ENCODE measurements around the gene TGIF1. TPM values are rescaled to one million over a fixed set of nuclear protein-coding genes. Genes with fewer than 3 reads are reported as not detected.

TGIF1 gene
- total and polyA plus RNA-seq, 8 donors = 42.6 to 95.1 (median 82.4) TPM

DNA sequence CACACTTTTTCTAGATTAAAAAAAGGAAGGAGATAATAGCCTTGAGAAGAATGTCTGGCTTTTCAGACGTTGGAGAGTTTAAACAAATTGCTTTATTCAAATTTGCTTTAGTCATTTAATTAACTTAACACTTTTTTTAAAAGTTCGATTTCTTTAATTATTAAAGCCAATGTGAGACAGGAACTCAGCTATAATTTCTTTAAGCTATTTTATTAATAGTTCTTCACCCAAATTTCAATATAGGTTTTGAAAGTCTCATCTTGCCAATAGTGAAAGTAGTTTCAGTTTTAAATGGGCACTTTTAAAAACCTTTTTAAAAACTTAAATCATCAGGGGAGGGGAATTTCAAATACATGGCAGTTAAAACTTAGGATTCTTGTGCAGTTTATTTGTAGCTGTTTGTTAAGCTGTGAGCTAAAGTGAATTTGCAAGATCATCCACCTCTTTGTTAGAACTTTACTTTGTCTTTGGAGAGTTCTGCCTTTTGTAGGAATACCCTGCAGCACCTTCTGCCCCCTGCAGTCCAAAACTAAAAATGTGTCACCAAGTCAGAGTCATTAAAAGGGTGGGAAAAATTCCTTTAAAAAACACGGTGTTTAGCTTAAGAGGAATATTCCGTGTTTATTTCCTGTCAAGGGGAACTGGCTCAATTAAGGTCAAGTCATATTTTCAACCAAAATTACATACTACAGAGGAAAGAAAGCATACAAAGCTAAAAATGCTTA is 4.6 kb downstream of the TGIF1 start:
- H3K4me3 ChIP-seq = peak overlapping the region; percentile 10 to 87
- peaks cover 28 to 71% of the 10 kb centered on the region in 2 donors for H3K4me1 ChIP-seq
- no peaks in the 10 kb centered on the region for H3K27me3 ChIP-seq
- intact Hi-C loops (cut with DNase I) = loop anchor here in 1 of 2 donors (5.0 to 10.0 kb wide), 2 partner anchors 138 to 170 kb away; no protein-coding TSS in a partner anchor
- peak overlapping the region; percentile 95 to 99 for H3K27ac ChIP-seq
- TF ChIP-seq, protein P1, sequence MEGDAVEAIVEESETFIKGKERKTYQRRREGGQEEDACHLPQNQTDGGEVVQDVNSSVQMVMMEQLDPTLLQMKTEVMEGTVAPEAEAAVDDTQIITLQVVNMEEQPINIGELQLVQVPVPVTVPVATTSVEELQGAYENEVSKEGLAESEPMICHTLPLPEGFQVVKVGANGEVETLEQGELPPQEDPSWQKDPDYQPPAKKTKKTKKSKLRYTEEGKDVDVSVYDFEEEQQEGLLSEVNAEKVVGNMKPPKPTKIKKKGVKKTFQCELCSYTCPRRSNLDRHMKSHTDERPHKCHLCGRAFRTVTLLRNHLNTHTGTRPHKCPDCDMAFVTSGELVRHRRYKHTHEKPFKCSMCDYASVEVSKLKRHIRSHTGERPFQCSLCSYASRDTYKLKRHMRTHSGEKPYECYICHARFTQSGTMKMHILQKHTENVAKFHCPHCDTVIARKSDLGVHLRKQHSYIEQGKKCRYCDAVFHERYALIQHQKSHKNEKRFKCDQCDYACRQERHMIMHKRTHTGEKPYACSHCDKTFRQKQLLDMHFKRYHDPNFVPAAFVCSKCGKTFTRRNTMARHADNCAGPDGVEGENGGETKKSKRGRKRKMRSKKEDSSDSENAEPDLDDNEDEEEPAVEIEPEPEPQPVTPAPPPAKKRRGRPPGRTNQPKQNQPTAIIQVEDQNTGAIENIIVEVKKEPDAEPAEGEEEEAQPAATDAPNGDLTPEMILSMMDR (IDR thresholded peaks at IDR 0.05) = peak; percentile 50 to 61
- H3K9me3 ChIP-seq = no peaks in the 10 kb centered on the region
- DNase-seq = peak in 1 of 4 donors; percentile 55
- H3K36me3 ChIP-seq = peaks cover 0 to 36% of the 10 kb centered on the region in 2 donors
- no peak for ATAC-seq

DNA sequence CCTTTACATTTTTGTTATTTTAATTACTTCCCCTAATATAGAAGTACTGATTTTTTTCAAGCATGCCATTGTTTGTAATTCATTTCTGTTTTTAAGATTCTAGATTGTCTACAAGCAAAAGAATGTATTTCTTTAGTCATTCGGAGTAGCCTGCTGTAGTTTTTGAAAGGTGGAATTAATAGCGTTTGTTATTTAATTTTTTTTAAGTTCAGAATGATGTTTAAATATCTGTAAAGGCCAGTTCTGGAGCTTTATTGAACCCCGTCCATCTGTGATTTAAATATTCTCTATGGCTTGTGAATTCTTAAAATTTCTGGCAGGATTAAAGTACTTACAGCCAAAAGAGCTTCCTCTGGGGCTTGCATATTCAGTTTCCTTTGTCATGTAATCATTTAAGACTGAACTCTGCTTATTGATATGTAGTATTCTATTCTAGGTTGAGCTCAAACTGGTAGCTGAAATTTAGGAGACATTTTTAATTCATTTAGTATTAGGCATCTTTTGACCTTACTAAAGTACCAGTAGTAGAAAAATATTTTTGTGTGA is 5.2 kb downstream of the TGIF1 start:
- TF ChIP-seq, protein P1 (IDR thresholded peaks at IDR 0.05) = peak in 1 of 2 donors; percentile 6
- Histone ChIP-seq H3K9me3 (no peaks in the 10 kb centered on the region), H3K36me3 (peaks cover 0 to 36% of the 10 kb centered on the region in 2 donors), H3K27ac (peak overlapping the region; percentile 95 to 99), H3K4me1 (peaks cover 28 to 75% of the 10 kb centered on the region in 2 donors), H3K27me3 (no peaks in the 10 kb centered on the region), H3K4me3 (peak overlapping the region in 1 of 2 donors; percentile 87)
- ATAC-seq (no peak), DNase-seq (no peak)
- intact Hi-C loops (cut with DNase I) = loop anchor here in 1 of 2 donors (10.0 kb wide), 1 partner anchor 170 kb away; no protein-coding TSS in a partner anchor

DNA sequence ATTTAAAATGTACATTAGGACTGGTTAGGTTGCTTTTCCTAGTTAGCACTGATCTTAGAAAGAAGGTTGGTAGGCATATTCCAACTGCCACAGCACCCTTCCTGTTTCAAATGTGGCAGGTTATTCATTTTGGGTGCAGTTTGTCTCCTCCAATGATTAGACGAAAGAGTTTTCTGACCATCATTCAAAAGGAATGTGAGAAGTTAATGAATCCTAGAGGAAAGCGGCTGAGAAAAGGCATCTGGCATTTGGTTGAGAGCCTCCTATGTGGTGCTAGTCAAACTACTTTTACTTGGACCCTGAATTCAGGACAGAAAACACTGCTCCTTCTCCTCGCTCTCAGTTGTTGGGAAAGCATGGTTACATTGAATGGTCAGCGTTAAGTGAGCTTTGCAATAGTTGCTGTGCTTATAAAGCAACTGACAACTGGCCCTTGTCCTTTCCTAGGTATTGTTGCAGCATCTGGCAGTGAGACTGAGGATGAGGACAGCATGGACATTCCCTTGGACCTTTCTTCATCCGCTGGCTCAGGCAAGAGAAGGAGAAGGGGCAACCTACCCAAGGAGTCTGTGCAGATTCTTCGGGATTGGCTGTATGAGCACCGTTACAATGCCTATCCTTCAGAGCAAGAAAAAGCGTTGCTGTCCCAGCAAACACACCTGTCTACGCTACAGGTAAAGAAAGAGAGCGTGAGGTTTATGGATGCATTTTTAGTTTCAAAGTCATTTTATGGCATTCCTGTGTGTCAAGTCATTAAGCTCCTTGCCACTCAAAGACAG is 6.1 kb downstream of the TGIF1 start:
- Histone ChIP-seq H3K36me3 (peaks cover 0 to 36% of the 10 kb centered on the region in 2 donors), H3K27ac (peak overlapping the region; percentile 95 to 99), H3K4me3 (no peak overlapping the region), H3K27me3 (no peaks in the 10 kb centered on the region), H3K9me3 (no peaks in the 10 kb centered on the region), H3K4me1 (peaks cover 28 to 75% of the 10 kb centered on the region in 2 donors)
- intact Hi-C loops (cut with DNase I) = loop anchor here in 1 of 2 donors (10.0 kb wide), 1 partner anchor 171 kb away; no protein-coding TSS in a partner anchor
- DNase-seq (no peak), ATAC-seq (no peak)
- TF ChIP-seq, protein P1 (IDR thresholded peaks at IDR 0.05) = no peak

DNA sequence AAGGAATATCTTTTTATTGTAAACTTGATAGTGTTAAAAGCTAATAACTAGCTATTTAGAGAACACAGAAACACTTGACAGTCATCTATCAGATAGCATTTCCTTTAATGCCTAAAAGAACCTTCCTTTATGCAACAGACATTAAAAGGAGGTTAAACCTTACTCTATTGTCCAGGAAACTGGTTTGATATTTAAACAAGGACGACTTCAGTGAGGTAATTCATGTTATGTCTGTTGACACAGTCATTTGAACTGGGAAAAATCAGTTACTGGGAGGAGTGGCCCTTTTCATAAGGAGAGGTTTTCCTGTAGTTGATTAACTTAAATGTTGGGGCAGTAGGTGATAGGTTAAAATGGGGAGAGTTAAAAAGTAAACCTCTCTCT is 6.7 kb downstream of the TGIF1 start:
- intact Hi-C loops (cut with DNase I) = loop anchor here in 1 of 2 donors (10.0 kb wide), 1 partner anchor 172 kb away; no protein-coding TSS in a partner anchor
- H3K4me3 ChIP-seq = no peak overlapping the region
- ATAC-seq = peak; percentile 41
- H3K4me1 ChIP-seq = peaks cover 28 to 75% of the 10 kb centered on the region in 2 donors
- peaks cover 0 to 36% of the 10 kb centered on the region in 2 donors for H3K36me3 ChIP-seq
- TF ChIP-seq, protein P1 (IDR thresholded peaks at IDR 0.05) = no peak
- H3K27ac ChIP-seq = peak overlapping the region; percentile 95 to 99
- H3K9me3 ChIP-seq = no peaks in the 10 kb centered on the region
- no peaks in the 10 kb centered on the region for H3K27me3 ChIP-seq
- DNase-seq = peak in 1 of 4 donors; percentile 37
